ENCODE measurements around the gene FNBP1. TPM values are rescaled to one million over a fixed set of nuclear protein-coding genes. Genes with fewer than 3 reads are reported as not detected.
"Not testable (repeated sequence)": the region's sequence is repeated elsewhere in the genome, so short reads cannot be mapped to it uniquely, and the experiment has no call there.

FNBP1 gene
- total RNA-seq, 2 donors from 2014 or later: 27.2 to 53.0 TPM

DNA sequence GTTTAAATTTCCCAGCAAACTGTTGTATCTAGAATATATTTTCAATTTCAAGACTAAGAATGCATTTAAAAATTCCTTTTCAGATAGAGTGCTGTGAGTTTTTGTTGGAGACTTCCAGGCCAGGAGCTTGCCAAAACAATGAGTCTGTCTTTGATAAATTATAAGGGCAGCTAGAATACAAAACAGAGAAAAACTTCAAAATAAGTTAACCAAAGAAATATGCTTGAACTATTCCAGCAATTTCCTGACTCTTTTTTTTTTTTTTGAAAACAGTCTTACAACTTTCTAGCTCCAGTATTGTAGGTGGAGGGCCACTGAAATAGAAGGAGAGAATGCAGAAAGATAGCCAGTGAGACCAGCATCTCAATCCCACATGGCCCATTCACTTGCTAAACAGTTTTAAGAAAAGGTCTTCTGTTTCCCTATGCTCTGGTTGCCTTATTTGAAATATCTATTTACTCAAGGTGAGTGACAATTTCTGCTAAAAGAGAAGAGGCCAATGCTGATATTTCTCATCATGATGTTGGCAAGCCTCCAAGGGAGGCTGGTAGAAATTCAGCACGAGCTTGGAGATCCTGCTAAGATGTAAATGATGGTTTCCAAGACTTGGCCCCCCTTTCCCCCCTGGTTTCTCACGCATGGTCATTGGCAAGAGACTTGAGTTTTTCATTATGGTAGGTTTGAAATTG, 104.6 kb downstream of the FNBP1 start:
- ATAC-seq (no peak), DNase-seq (no peak)
- intact Hi-C loops (cut with DNase I, micrococcal nuclease): no loop called here

DNA sequence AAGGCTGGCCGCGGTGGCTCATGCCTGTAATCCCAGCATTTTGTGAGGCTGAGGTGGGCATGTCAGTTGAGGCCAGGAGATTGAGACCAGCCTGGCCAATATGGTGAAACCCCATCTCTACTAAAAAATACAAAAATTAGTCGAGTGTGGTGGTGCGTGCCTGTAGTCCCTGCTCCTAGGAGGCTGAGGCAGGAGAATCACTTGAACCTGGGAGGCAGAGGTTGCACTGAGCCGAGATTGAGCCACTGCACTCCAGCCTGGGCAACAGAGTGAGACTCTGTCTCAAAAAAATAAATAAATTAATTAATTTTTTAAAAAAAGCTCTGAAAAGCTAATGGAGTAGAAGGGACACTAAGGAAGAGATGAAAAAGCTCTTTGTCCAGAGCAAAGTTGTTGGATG, 105.1 kb downstream of the FNBP1 start:
- DNase-seq; intact Hi-C loops (cut with DNase I, micrococcal nuclease); ATAC-seq: not testable (repeated sequence)

DNA sequence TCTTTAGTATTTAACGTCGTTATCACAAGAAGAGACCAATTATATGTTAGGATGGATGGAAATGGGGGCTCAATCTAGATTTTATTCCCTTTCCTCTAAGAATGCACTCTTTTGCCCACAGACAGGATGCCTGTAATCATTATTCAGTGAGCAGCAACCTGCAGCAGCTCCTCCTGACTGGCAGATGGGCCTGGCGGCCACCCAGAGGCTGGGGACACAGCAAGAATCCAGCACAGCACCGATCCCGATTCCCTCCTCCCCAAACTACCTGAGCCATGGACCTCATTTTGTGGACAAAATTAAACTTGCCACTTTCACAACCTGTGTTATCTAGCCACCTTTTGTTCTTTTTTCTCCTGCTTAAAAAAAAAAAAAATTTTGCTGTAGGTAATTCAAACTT, 106.8 kb downstream of the FNBP1 start:
- intact Hi-C loops (cut with DNase I, micrococcal nuclease): no loop called here

DNA sequence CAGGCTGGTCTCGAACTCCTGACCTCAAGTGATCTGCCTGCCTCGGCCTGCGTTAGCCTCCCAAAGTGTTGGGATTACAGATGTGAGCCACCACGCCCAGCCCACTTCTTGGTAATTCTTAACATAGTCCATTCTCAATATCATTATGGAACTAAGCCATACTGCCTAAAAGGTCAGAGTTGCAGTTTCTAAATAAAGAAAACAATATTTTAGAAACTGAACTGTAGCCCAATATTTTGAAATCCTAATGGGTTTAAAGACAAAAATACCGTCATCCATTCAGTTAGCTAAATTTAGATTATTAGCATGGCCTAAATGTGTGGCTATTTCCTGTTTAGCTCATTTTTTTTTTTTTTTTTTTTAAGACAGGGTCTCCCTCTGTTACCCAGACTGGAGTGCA, 108.2 kb downstream of the FNBP1 start:
- ATAC-seq: no peak
- intact Hi-C loops (cut with DNase I, micrococcal nuclease): no loop called here
- no peak for DNase-seq

More for the DNA sequence above, 106.8 kb downstream of the FNBP1 start:
- DNase-seq (no peak), ATAC-seq (no peak)

DNA sequence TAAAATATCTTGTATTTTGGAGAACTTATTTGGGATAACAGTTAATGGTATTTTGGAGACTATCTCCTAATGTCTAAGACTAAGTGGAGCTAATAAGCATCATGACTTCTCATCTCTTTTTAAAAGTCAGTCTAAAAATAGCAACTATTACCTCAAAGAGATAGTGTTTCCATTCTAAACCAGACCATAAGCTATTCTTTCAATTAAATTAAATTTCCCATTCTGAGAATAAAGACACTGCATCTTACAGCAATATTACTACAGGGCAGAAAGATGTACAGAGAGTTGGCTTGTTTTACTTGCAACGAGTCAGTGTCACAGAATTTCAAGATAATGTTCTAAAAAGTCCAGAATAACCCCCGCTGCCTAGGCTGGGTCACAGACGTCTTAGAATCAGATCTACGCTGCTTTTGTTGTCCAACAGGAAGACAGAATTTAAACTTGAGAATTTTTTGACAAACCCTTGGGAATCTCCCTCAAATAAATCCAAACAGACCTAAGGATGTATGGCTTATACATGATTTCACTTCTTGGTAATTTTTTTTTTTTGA, 108.9 kb downstream of the FNBP1 start:
- ATAC-seq (no peak), DNase-seq (no peak)
- intact Hi-C loops (cut with DNase I, micrococcal nuclease): no loop called here

DNA sequence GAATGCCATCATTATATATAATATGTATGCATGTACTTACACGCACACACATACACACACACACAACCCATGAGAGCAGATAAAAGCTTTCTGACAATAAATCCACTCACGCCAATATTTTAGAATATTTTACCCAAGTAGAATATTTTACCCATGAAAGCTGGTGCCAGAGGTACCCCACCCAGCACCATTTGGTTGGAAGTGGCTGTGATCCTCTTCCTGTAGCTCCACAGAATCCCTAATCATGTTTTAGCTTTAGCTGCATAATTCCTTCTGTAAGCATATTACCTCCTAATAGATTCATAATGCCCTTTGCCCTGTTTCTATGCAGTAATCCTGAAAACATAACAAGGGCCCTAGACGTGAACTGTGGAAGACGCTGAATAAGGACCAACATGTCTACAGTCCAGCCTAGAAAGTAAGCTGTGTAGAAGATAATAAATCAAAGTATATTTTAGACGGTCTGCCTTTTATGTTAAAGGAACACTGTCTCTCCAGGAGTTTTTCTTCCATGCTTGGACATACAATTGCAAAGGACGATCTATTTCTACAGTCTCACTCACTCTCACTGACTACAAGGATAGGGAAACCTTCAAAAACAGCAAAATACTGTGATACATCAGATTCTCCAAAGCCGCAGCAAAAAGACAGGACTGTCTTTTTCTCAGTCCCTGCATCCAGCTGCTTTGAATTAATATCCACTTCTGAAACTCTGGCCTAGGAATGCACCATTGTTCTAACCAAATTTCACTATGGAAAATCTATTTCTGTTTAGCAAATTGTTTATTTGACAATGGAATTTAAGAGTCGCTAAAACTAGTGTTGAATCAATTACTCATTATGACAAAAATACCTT, 109.6 kb downstream of the FNBP1 start:
- no peak for DNase-seq
- ATAC-seq: no peak
- intact Hi-C loops (cut with DNase I, micrococcal nuclease): no loop called here

DNA sequence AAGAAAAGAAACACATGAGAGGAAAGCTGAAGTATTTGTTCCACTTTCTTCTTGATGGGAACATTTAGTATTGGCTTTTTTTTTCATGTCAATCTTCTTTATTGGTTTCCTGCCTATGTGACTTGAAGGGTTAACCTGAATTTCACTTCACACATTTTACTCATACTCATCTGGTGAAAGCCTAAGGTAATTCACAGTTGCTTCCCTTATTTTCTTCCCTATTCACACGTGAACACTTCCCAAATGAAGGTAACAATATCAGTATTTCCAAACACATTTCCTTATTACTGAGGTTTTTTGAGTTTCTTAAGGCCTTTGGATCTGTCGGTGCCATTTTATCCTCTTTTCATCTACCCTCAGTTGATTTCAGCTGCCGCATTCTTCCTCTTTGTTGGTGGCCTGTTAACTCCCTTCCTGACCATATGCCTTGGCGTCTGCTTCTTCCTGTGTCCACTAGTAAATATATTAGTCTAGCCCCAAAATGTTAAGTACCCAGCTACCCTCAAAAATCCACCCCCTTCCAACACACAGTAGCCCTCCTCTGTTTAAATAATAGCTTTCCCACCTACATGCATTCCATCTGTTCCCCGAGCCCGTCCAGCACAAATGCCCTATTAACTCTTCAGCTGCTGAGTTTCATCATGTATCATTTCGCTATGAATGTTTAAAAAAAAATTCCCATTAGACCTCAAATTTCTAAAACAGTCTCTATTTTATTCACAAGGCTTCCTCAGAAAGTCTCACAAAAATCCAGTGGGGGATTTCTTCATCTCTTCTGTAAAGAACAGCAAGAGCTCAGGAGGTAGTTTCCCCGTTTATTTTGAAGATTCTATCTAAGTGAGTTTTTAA, 110.5 kb downstream of the FNBP1 start:
- DNase-seq (no peak), ATAC-seq (no peak)
- intact Hi-C loops (cut with DNase I, micrococcal nuclease): no loop called here

DNA sequence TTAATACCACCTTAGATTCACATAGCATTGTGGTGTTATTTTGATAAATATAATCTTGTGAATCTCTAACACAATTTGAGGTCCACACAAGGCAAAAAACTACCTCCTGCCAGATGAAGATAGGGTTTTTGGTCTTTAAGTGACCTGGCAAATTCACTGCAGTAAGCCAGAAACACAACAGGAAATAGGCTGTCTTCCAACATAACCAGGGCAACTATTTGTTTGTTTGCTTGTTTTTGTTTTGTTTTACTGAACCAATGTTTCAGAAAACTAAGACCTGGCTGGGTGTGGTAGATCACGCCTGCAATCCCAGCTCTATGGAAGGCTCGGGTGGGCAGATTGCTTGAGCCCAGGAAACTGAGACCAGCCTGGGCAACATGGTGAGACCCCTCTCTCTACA, 112.2 kb downstream of the FNBP1 start:
- ATAC-seq (no peak), DNase-seq (no peak)
- intact Hi-C loops (cut with DNase I, micrococcal nuclease): no loop called here

DNA sequence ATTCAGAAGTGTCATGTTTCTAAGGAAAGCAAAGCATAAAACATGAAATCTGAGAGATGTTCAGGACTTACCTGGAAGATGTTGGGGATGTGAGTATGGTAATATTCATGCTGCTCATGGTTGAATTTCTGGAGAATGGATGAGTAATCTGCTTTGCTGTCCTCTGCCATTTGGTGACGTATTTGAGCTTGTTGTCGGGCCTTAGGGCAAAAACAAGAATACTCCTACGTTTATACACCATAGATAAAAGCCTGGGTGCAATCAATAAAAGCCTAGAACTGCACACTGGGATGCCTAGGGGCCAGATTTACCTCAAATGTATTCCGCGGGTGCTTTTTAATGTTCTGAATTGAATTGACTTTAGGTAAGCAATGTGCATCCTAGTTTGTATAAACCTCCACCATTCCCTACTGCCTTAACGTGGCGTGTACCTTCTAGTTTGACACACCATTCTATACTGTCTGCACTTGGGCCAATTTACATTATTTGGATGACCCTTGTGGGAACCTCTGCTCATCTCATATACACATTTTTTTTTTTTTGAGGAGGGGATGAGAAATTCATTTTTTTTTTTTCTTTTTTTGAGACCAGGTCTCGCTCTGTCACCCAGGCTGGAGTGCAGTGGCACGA, 113.4 kb downstream of the FNBP1 start:
- ATAC-seq (no peak), DNase-seq (no peak)
- intact Hi-C loops (cut with DNase I, micrococcal nuclease): no loop called here

DNA sequence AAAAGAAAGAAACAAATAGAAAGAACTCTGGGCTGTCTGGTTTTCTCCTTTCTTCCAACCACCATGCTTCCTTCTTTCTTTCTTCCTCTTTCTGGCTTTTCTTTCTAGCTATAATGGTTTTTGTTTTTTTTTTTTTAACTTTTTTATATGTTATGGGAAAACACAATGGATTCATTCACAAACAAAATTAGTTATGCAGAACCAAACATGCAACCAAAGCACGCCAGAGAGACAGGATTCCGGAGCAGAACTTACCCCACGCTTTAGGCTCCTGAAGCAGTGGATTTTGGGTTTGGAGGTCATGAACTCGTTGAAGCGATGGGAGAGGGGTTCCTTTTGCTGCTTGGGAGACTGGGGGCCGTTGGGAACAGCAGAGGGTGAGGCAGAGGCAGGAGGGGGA, 119.4 kb downstream of the FNBP1 start:
- DNase-seq: no peak
- no peak for ATAC-seq
- intact Hi-C loops (cut with DNase I, micrococcal nuclease): no loop called here

DNA sequence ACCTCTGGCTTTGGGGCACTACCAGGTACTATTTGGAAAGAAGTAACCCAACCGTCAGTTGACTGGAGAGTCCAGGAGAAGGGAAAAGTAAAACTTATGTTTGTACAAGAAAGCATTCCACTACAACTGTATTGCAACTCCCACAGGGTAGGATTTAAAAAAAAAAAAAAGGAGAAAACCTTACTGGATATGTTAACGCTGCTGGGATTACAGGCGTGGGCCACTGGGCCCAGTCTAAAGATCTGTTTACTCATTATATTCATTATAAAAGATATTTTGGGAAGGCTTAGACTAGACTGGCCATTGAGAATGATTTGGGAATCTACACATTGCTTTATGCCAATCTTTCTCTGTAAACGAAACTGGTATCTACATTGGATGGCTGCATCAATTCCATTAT, 121.1 kb downstream of the FNBP1 start:
- ATAC-seq (no peak), DNase-seq (no peak)
- intact Hi-C loops (cut with DNase I, micrococcal nuclease): no loop called here

DNA sequence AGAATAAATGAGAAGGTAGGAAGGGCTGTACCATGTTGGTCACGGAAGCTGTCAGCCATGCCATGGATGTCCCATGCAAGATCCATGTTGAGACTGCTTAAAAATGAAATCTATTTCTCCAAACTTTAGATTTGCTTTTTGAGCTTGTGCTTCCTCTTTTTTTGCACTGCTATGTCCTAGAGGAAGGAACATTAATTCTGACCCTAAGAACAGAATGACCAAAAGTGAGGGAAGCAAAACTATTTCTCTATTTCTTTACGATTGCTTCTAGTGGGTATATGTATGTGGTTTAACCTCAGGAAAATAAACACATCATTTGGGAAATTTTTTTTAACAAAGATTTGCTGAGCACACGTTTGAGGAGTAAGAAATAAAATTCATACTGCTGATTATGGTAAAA, 123.1 kb downstream of the FNBP1 start:
- intact Hi-C loops (cut with DNase I, micrococcal nuclease): no loop called here
- ATAC-seq (no peak), DNase-seq (no peak)

DNA sequence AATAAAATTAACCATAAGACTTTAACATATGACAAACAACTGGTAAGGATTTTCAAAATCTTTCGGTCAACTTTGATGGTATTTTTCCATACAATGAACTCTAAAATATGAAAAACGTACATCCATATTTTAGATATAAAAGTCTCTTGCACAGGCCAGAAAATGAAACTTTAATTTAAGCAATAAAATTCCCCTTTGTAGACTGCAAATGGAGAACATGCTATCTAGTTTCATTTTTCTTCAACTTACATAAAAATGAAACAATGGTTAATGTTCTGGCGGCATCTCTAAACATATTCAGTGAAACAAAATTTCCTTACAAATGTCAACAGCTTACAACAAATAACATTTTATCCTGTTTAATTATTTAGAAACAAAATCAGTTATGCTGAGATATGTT, 123.7 kb downstream of the FNBP1 start:
- intact Hi-C loops (cut with DNase I, micrococcal nuclease): no loop called here
- no peak for DNase-seq

DNA sequence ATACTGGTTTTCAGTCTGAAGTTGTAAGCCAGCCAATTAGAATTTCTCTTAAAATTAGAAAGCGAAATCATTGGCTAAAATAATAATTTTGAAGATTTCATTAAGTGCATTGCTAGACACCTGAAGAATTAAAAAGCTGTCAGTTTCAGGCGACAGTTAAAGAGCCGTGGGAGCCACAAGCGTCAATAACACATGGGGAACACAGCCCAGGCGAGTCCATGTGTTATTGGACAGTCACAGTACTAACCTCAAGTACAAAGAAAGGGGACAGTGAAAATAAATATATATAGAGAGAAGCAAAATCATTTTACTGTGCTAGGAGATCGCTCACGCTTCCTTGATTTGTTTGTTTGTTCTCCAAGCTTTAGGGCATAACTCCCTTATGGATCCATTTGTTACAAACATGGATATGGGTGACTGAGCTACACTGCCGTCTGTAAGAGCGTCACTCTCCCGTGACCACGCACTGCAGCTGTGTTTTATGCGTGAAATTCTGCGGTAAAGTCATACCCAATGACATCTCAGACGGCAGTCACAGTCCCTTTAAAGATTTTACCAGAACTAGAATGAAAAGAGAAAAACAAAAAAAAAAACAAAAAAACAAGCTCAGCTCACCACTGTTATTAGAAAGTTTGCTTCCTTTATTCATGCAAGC, 124.6 kb downstream of the FNBP1 start:
- intact Hi-C loops (cut with DNase I, micrococcal nuclease): no loop called here
- no peak for DNase-seq
- no peak for ATAC-seq

More for the DNA sequence above, 123.7 kb downstream of the FNBP1 start:
- ATAC-seq: no peak

DNA sequence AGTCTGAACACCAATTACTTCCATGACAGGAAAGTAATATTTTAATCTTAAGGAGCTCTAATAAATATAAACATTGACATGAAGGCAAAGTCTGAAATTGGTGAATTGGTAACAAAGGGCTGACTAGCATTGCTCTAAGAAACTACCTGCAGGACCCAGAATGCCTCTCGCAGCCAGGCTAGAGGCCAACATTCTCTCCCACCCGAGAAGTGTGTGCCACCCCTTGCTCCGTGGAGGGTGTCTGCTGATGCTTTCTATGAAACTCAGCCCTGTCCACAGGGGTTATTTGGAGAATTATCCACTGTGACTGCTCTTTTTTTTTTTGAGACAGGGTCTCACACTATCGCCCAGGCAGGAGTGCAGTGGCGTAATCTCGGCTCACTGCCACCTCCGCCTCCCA, 126.3 kb downstream of the FNBP1 start:
- intact Hi-C loops (cut with DNase I, micrococcal nuclease): no loop called here
- no peak for DNase-seq
- ATAC-seq: no peak

DNA sequence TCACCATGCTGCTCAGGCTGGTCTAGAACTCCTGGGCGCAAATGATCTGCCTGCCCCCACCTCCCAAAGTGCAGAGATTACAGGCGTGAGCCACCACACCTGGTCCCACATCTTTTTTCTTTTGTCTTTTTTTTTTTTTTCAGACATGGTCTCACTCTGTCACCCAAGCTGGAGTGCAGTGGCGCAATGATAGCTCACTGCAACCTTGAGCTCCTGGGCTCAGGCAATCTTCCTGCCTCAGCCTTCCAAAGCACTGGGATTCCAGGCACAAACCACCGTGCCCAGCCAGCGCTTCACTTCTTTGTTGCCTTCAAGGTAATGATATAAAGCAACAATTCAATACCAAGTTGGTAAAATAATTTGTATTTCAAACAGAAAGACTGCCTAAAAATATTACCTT, 128.9 kb downstream of the FNBP1 start:
- intact Hi-C loops (cut with DNase I, micrococcal nuclease): no loop called here
- no peak for DNase-seq
- ATAC-seq: no peak

DNA sequence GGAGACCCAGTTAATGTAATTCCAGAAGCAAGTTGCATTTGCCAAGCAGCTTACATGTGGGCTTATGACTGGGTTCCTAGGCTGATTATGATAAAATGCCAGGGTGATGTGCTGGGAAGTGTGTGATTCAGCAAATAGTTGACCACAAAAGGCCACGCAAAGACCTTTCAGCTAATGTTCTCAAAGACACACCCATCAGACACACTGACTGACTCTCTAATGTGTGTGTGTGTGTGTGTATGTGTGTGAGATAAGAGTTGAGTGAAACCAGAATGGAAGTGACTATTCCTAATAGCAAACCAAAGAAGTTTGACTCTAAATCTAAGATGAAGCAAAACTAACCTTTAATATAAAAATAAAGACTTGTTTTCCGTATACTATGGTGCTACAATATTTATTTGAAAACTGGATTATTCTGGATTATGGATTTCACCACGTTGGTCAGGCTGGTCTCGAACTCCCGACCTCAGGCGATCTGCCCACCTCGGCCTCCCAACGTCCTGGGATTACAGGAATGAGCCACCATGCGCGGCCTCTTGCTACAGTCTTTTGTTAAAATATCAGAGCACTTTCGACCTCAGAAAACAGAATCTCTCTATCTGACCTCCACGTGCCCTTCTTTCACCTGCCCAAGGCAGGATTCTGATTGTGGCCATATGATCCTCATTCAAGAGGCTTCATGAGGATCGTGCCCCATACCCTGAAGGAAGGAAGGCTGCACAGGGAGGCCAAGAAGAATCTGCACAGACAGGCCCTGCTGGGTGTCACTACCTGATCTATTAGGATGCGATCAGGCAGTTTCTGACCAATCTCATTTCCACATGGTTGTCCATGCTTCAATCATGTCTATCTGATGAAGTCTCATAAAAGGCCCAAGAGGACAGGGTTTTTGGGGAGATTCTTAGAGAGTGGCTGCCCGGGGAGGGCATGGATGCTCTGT, 132.1 kb downstream of the FNBP1 start:
- no peak for DNase-seq
- no peak for ATAC-seq
- intact Hi-C loops (cut with DNase I, micrococcal nuclease): no loop called here
